Astrocyte of the cerebellum (primary cell): ENCODE results near the gene IL1R1.

Source experiments
- DNase-seq: peaks from one replicate; pipeline ENCODE4 v3.0.0-alpha.2; 2011; ENCODE audit warnings: low read depth
- H3K4me3 ChIP-seq: 2 replicates; pipeline ENCODE4 v1.5.1; 2011; ENCODE audit warnings: mild to moderate bottlenecking, low read depth, low read length, moderate library complexity
- CTCF ChIP-seq: IDR thresholded peaks from 2 replicates; pipeline ENCODE4 v1.5.1; 2012; ENCODE audit warnings: low read length, low read depth, moderate library complexity, mild to moderate bottlenecking; ENCODE audit errors: missing control alignments
- in situ Hi-C: cut with HindIII; loops from 2 replicates; pipeline ENCODE4 v1.10.0; 2017; ENCODE audit warnings: low sequenced_read_pairs

The IL1R1 gene

GRCh38 chr2:102126660-102127059, 15.9 kb upstream of the IL1R1 start:
- no peak for TF ChIP-seq CTCF

GRCh38 chr2:102129082-102129481, 13.5 kb upstream of the IL1R1 start:
- TF ChIP-seq CTCF: no peak
- no peak for DNase-seq

More at GRCh38 chr2:102126660-102127059, 15.9 kb upstream of the IL1R1 start:
- DNase-seq: no peak
- no peak overlapping the region for H3K4me3 ChIP-seq
- in situ Hi-C loops: no loop called here

GRCh38 chr2:102129951-102130646, 12.4 kb upstream of the IL1R1 start:
- in situ Hi-C loops: no loop called here
- no peak overlapping the region for H3K4me3 ChIP-seq
- DNase-seq: no peak
- no peak for TF ChIP-seq CTCF

More at GRCh38 chr2:102129082-102129481, 13.5 kb upstream of the IL1R1 start:
- no peak overlapping the region for H3K4me3 ChIP-seq
- in situ Hi-C loops: no loop called here

DNA sequence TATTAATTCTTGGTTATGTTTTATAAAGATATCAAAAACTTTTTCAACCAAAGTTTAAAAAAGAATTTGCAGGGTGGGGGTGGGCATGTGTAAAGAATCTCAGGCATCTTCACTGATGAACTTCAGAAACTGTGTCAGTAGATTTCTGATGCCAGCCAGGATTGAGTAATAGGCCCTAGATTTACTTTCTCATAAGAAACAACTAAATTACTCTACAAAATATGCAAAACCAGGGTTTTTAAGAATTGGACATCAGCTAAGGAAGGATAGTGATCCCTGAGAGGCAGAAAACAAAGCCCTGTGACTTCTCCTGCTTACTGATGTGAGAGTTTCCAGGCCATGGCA, 11.9 kb upstream of the IL1R1 start:
- no peak for TF ChIP-seq CTCF
- in situ Hi-C loops: no loop called here
- no peak for DNase-seq
- no peak overlapping the region for H3K4me3 ChIP-seq

DNA sequence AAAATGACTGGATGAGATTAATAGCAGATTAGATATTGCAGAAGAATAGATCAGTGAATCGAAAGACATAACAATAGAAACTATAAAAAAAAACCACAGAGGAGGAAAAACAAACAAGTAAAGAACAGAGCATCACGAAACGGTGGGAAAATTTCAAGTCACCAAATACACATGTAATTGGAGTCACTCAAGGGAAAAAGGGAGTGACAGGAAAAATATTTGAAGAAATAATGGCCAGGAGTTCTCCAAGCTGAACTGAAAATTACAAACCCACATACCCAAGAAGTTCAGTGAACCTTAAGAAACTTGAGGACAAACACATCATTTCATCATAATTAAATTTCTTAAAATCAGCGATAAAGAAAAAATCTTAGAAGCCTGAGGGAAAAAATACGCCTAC, 11.0 kb upstream of the IL1R1 start:
- no peak for TF ChIP-seq CTCF
- in situ Hi-C loops: no loop called here
- no peak overlapping the region for H3K4me3 ChIP-seq
- no peak for DNase-seq

DNA sequence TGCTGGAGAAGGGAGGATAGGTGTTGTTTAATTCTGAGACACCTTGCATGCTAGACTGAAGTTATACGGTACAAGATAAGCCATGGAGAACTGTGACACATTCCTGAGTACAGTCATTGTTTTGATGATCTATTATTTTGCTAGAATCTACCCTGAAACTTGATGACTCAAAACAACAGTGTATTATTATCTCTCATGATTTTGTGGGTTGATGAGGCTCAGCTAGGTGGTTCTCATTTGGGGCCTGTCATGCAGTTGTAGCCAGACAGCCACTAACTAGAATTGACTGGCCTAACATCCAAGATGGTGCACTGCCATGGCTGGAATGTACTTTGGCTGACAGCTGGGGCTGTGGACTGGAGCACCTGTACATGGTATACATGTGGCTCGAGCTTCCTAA, 5.4 kb upstream of the IL1R1 start:
- no peak overlapping the region for H3K4me3 ChIP-seq
- in situ Hi-C loops: no loop called here
- no peak for DNase-seq
- TF ChIP-seq CTCF: no peak

DNA sequence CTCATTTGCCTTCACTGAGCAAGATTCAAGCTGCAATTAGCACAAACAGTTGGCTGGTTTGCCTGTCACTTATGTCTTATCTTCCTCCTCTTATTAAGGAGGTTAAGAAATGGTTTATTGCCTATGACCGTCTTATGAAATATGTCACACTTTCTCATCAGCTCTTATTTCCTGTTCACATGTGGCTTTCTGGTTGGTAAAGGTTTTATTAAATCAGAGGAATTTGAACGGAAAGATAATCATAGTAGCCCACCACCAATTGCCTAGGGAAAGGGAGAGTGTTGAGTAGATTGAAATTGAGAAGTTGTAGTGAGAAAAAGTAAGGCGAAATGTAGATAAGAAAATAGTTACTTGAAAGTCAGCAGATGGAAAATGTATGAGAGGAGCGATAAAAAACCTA, 4.2 kb upstream of the IL1R1 start:
- DNase-seq: no peak
- TF ChIP-seq CTCF: no peak
- in situ Hi-C loops: no loop called here
- H3K4me3 ChIP-seq: no peak overlapping the region
